ENCODE results near the gene DOK5. TPM values are rescaled to one million over a fixed set of nuclear protein-coding genes. Genes with fewer than 3 reads are reported as not detected.

Gene DOK5
- total and polyA plus RNA-seq, 2 of the 8 experiments (the other 6 are each of a cell fraction or from before 2014, with no cell fraction given): 8.9 to 15.0 TPM

DNA sequence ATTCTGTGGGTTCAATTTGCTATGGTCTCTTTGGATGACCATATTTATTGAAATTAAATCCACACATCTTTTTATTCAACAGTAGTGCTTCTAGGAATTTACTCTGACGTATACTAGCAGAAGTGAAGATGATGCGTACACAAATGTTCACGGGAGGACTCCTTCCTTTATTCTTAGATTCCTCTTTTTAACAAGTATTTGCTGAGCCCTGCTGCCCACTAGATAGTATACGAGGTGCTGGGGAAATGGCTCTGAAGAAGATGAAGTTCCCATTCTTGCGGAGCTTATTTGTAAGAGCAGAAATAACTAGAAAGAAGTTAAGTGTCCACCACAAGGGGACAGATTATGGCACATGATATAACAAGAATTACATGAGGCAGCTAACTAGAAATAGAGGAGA lies 145.2 kb downstream of the DOK5 start (continued):
- TF ChIP-seq RBBP5 (IDR thresholded peaks at IDR 0.05; ENCODE audit: borderline replicate concordance, low read depth, low read length) (no peak), CTCF (IDR thresholded peaks at IDR 0.05; ENCODE audit: control extremely low read depth in 1 of 3, insufficient read depth in 1 of 3, low read depth in 1 of 3, low read length in 3 of 3) (no peak), KDM5A (IDR thresholded peaks at IDR 0.05; ENCODE audit: low read length) (no peak), EGR1 (IDR thresholded peaks at IDR 0.05; ENCODE audit: borderline replicate concordance, low read depth, low read length) (no peak)
- TF ChIP-seq, protein P1, sequence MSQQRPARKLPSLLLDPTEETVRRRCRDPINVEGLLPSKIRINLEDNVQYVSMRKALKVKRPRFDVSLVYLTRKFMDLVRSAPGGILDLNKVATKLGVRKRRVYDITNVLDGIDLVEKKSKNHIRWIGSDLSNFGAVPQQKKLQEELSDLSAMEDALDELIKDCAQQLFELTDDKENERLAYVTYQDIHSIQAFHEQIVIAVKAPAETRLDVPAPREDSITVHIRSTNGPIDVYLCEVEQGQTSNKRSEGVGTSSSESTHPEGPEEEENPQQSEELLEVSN (IDR thresholded peaks at IDR 0.05): no peak
